22Rv1 (cell line): ENCODE data around the gene C6orf132.

Experiments
- ZFX ChIP-seq: fragments of 450-650 bp; IDR thresholded peaks from 2 replicates; pipeline ENCODE4 v1.6.1; 2017; ENCODE audit warnings: antibody characterized with exemption, borderline replicate concordance
- TF ChIP-seq, protein P1 (sequence below): fragments of 450-650 bp; IDR thresholded peaks from 2 replicates; pipeline ENCODE4 v1.5.1; 2017; ENCODE audit warnings: mild to moderate bottlenecking

DNA sequence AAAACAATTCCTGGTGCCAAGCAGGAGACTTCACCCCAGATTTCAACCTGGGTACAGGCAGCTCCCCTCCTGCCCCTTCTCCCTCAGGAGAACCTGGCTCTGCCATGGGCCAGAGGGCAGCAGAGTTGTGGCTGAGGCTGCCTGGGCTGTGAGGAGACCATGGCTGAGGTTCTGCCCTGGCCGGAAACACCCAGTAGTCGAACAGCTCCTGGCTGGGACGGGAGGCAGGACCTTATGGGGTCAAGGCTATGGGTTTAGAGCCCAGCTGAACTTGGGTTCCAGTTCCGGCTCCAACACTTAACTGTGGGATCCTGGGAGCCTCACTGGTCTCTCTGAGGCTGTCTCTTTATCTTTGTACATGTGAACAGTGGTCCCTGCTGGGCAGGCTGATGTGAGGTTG, 8.5 kb downstream of the C6orf132 start:
- TF ChIP-seq, protein P1, sequence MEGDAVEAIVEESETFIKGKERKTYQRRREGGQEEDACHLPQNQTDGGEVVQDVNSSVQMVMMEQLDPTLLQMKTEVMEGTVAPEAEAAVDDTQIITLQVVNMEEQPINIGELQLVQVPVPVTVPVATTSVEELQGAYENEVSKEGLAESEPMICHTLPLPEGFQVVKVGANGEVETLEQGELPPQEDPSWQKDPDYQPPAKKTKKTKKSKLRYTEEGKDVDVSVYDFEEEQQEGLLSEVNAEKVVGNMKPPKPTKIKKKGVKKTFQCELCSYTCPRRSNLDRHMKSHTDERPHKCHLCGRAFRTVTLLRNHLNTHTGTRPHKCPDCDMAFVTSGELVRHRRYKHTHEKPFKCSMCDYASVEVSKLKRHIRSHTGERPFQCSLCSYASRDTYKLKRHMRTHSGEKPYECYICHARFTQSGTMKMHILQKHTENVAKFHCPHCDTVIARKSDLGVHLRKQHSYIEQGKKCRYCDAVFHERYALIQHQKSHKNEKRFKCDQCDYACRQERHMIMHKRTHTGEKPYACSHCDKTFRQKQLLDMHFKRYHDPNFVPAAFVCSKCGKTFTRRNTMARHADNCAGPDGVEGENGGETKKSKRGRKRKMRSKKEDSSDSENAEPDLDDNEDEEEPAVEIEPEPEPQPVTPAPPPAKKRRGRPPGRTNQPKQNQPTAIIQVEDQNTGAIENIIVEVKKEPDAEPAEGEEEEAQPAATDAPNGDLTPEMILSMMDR, result no peak
- no peak for TF ChIP-seq ZFX
